ENCODE measurements around the gene LRRC3. TPM values are rescaled to one million over a fixed set of nuclear protein-coding genes. Genes with fewer than 3 reads are reported as not detected.

Gene LRRC3
- polyA plus RNA-seq, 1 donor (not counting 4 experiments of a cell fraction or from before 2014, with no cell fraction given), result 1.4 TPM

DNA sequence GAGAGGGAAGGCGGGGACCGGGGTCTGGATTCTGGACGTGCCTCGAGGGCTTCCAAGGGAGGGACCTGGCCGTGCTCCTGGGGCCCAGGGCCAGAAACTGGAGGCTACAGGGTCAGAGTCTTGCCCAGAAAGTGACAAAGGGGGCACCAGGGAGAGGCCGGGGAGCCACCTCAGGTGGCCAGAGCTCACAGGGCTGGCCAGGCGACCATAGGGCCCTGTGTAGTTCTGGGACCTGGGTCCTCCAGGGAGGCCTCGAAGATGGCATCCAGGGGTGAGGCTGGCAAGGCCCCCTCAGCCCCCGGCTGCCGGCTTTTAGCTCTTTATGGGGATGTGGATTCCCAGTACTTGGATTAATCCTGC lies 14.3 kb upstream of the LRRC3 start:
- H3K79me2 ChIP-seq (ENCODE audit: control insufficient read depth, insufficient read depth, low read length), result no peaks in the 10 kb centered on the region
- H2AFZ ChIP-seq (ENCODE audit: control insufficient read depth, low read length), result no peak overlapping the region
- dilution Hi-C loops (cut with MboI; ENCODE audit: extremely low pct_ligation_motif_present, low sequenced_read_pairs), result no loop called here
- H3K9me3 ChIP-seq (ENCODE audit: control insufficient read depth, low read depth, low read length), result no peaks in the 10 kb centered on the region
- peaks cover 16% of the 10 kb centered on the region for H3K27me3 ChIP-seq (ENCODE audit: control insufficient read depth, extremely low read depth, insufficient read depth, low read length)
- H4K20me1 ChIP-seq (ENCODE audit: control insufficient read depth, extremely low read depth, insufficient read depth, low read length), result no peaks in the 10 kb centered on the region
- H3K4me1 ChIP-seq (ENCODE audit: control insufficient read depth, extremely low read depth, insufficient read depth, low read length), result no peaks in the 10 kb centered on the region
- TF ChIP-seq EZH2 (IDR thresholded peaks at IDR 0.05; ENCODE audit: low read length), result no peak
- TF ChIP-seq, protein P1, sequence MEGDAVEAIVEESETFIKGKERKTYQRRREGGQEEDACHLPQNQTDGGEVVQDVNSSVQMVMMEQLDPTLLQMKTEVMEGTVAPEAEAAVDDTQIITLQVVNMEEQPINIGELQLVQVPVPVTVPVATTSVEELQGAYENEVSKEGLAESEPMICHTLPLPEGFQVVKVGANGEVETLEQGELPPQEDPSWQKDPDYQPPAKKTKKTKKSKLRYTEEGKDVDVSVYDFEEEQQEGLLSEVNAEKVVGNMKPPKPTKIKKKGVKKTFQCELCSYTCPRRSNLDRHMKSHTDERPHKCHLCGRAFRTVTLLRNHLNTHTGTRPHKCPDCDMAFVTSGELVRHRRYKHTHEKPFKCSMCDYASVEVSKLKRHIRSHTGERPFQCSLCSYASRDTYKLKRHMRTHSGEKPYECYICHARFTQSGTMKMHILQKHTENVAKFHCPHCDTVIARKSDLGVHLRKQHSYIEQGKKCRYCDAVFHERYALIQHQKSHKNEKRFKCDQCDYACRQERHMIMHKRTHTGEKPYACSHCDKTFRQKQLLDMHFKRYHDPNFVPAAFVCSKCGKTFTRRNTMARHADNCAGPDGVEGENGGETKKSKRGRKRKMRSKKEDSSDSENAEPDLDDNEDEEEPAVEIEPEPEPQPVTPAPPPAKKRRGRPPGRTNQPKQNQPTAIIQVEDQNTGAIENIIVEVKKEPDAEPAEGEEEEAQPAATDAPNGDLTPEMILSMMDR (optimal IDR thresholded peaks at IDR 0.05 in 1 of 3, IDR thresholded peaks at IDR 0.05 in 1 of 3, conservative IDR thresholded peaks at IDR 0.05 in 1 of 3; ENCODE audit: extremely low read depth in 1 of 3, insufficient read depth in 2 of 3, low read length in 3 of 3), result no peak
- no peaks in the 10 kb centered on the region for H3K36me3 ChIP-seq (ENCODE audit: control insufficient read depth in 2 of 2, extremely low read depth in 1 of 2, insufficient read depth in 2 of 2, low read length in 2 of 2)
- no peak overlapping the region for H3K9ac ChIP-seq (ENCODE audit: control insufficient read depth, extremely low read depth, insufficient read depth, low read length)
- FAIRE-seq (no peak), DNase-seq (ENCODE audit: low read depth, low spot score) (no peak)
- no peak overlapping the region for H3K4me2 ChIP-seq (ENCODE audit: control insufficient read depth, extremely low read depth, insufficient read depth, low read depth, low read length)
- no peaks in the 10 kb centered on the region for H3K9me1 ChIP-seq (ENCODE audit: control insufficient read depth, extremely low read depth, insufficient read depth, low read length)
- H3K27ac ChIP-seq (ENCODE audit: control insufficient read depth, insufficient read depth, low read length), result no peak overlapping the region
- H3K4me3 ChIP-seq (ENCODE audit: control insufficient read depth in 2 of 3, extremely low read depth in 1 of 3, insufficient read depth in 2 of 3, low read depth in 1 of 3, low read length in 3 of 3), result no peak overlapping the region

DNA sequence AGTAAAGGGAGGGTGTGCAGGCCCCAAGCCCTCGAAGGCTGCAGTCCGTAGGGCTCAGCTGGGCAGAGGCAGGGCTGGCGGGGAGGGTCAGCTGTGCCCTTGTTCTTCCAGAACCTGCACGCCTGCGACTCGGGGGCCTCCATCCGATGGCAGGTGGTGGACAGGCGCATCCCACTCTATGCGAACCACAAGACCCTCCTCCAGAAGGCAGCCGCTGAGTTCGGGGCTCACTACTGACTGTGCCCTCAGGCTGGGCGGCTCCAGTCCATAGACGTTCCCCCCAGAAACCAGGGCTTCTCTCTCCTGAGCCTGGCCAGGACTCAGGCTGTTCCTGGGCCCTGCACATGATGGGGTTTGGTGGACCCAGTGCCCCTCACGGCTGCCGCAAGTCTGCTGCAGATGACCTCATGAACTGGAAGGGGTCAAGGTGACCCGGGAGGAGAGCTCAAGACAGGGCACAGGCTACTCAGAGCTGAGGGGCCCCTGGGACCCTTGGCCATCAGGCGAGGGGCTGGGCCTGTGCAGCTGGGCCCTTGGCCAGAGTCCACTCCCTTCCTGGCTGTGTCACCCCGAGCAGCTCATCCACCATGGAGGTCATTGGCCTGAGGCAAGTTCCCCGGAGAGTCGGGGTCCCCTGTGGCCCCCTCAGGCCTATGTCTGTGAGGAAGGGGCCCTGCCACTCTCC lies 13.6 kb upstream of the LRRC3 start:
- Histone ChIP-seq H3K27me3 (ENCODE audit: control insufficient read depth, extremely low read depth, insufficient read depth, low read length) (peaks cover 16% of the 10 kb centered on the region), H3K4me3 (ENCODE audit: control insufficient read depth in 2 of 3, extremely low read depth in 1 of 3, insufficient read depth in 2 of 3, low read depth in 1 of 3, low read length in 3 of 3) (no peak overlapping the region), H3K27ac (ENCODE audit: control insufficient read depth, insufficient read depth, low read length) (no peak overlapping the region), H3K79me2 (ENCODE audit: control insufficient read depth, insufficient read depth, low read length) (no peaks in the 10 kb centered on the region), H3K4me1 (ENCODE audit: control insufficient read depth, extremely low read depth, insufficient read depth, low read length) (no peaks in the 10 kb centered on the region), H4K20me1 (ENCODE audit: control insufficient read depth, extremely low read depth, insufficient read depth, low read length) (no peaks in the 10 kb centered on the region), H3K4me2 (ENCODE audit: control insufficient read depth, extremely low read depth, insufficient read depth, low read depth, low read length) (no peak overlapping the region), H3K9ac (ENCODE audit: control insufficient read depth, extremely low read depth, insufficient read depth, low read length) (no peak overlapping the region), H3K36me3 (ENCODE audit: control insufficient read depth in 2 of 2, extremely low read depth in 1 of 2, insufficient read depth in 2 of 2, low read length in 2 of 2) (no peaks in the 10 kb centered on the region), H3K9me3 (ENCODE audit: control insufficient read depth, low read depth, low read length) (no peaks in the 10 kb centered on the region), H3K9me1 (ENCODE audit: control insufficient read depth, extremely low read depth, insufficient read depth, low read length) (no peaks in the 10 kb centered on the region), H2AFZ (ENCODE audit: control insufficient read depth, low read length) (no peak overlapping the region)
- dilution Hi-C loops (cut with MboI; ENCODE audit: extremely low pct_ligation_motif_present, low sequenced_read_pairs), result no loop called here
- no peak for DNase-seq (ENCODE audit: low read depth, low spot score)
- FAIRE-seq, result no peak
- no peak for TF ChIP-seq EZH2 (IDR thresholded peaks at IDR 0.05; ENCODE audit: low read length)
- TF ChIP-seq, protein P1 (optimal IDR thresholded peaks at IDR 0.05 in 1 of 3, IDR thresholded peaks at IDR 0.05 in 1 of 3, conservative IDR thresholded peaks at IDR 0.05 in 1 of 3; ENCODE audit: extremely low read depth in 1 of 3, insufficient read depth in 2 of 3, low read length in 3 of 3), result no peak
